ENCODE measurements around the gene ARIH2.

ARIH2 gene

GRCh38 chr3:48970586-48970985 is 51.9 kb downstream of the ARIH2 start:
- H3K4me3 ChIP-seq (replicated peaks; ENCODE audit: low read depth, low read length), result no peak overlapping the region
- TF ChIP-seq, protein P1, sequence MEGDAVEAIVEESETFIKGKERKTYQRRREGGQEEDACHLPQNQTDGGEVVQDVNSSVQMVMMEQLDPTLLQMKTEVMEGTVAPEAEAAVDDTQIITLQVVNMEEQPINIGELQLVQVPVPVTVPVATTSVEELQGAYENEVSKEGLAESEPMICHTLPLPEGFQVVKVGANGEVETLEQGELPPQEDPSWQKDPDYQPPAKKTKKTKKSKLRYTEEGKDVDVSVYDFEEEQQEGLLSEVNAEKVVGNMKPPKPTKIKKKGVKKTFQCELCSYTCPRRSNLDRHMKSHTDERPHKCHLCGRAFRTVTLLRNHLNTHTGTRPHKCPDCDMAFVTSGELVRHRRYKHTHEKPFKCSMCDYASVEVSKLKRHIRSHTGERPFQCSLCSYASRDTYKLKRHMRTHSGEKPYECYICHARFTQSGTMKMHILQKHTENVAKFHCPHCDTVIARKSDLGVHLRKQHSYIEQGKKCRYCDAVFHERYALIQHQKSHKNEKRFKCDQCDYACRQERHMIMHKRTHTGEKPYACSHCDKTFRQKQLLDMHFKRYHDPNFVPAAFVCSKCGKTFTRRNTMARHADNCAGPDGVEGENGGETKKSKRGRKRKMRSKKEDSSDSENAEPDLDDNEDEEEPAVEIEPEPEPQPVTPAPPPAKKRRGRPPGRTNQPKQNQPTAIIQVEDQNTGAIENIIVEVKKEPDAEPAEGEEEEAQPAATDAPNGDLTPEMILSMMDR (IDR thresholded peaks at IDR 0.05; ENCODE audit: low read length, missing control alignments), result no peak
- DNase-seq (ENCODE audit: low read depth), result no peak

DNA sequence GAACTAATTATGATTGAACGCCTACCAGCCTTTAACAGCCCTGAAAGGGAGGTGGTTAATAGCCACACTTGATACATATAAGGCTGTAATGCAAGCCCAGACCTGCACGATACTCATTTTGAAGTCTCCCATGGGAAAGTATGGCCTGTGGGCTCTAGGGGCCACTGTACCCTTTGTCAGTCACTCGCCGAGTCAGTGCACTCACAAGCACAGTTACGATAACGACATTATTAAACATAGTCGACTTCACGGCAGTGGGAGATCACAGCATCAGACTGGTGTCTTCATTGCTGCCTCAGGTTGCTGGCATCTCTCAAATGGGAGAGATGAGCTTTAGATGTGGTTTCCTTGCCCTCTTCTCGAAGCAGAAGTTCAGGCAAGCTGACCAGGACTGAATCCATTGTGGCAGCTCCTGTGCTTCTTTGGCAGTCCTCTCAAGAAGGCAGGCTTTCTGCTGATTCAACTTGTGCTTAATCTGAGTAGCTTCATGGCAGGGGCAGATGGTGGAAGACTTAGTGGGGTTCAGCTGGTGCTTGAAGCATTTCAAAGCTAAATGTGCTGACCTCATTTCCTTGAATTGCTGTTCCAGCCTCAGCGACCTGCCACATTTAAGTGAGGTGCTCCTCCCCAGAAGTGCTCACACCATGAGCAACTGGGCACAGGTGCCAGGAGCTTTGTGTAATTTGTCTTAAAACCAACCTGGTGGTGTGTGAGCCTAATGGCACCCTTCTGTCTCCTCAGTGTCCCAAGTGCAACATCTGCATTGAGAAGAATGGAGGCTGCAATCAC is 55.6 kb downstream of the ARIH2 start:
- no peak overlapping the region for H3K4me3 ChIP-seq (replicated peaks; ENCODE audit: low read depth, low read length)
- no peak for DNase-seq (ENCODE audit: low read depth)
- TF ChIP-seq, protein P1 (IDR thresholded peaks at IDR 0.05; ENCODE audit: low read length, missing control alignments), result no peak

DNA sequence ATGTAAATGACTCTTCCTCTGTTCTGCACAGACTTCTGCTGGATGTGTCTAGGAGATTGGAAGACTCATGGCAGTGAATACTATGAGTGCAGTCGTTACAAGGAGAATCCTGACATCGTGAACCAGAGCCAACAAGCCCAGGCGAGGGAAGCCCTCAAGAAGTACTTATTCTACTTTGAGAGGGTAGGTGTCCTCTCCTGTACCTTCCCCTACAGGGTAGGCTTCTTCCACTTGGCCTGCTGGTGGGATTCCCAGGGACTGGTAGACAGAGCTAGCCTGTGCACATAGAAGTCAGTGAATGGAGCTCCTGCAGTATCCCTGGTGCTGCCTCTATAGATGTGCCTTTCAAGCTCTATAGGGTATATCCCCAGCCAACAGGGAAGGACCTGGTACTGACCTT is 60.8 kb downstream of the ARIH2 start:
- H3K4me3 ChIP-seq (replicated peaks; ENCODE audit: low read depth, low read length), result no peak overlapping the region
- TF ChIP-seq, protein P1 (IDR thresholded peaks at IDR 0.05; ENCODE audit: low read length, missing control alignments), result no peak
- DNase-seq (ENCODE audit: low read depth), result no peak

- DNase-seq (ENCODE audit: low read depth), result no peak
- TF ChIP-seq, protein P1 (IDR thresholded peaks at IDR 0.05; ENCODE audit: low read length, missing control alignments), result no peak
- H3K4me3 ChIP-seq (replicated peaks; ENCODE audit: low read depth, low read length), result no peak overlapping the region
Observed at GRCh38 chr3:48980295-48980694, 61.7 kb downstream of the ARIH2 start.

- TF ChIP-seq, protein P1 (IDR thresholded peaks at IDR 0.05; ENCODE audit: low read length, missing control alignments), result no peak
- H3K4me3 ChIP-seq (replicated peaks; ENCODE audit: low read depth, low read length), result no peak overlapping the region
- DNase-seq (ENCODE audit: low read depth), result no peak
Observed at GRCh38 chr3:48982016-48982415, 63.4 kb downstream of the ARIH2 start.

DNA sequence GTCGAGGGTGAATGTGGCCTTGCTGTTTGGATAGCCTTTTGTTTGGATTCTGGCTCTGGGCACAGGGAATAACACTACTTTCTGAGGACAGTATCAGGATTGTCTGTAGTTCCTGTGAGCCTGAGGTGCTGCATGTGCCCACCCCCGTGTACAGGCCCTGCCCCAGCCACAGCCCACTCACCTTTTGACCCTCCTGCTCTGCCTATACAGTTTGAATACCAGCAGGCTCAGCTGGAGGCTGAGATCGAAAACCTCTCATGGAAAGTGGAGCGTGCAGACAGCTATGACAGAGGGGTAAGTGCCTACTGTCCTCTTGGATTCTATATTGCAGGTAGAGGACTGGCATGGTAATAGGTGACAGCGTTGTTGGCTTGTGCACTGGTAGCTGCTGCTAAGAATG is 64.0 kb downstream of the ARIH2 start:
- DNase-seq (ENCODE audit: low read depth), result no peak
- no peak overlapping the region for H3K4me3 ChIP-seq (replicated peaks; ENCODE audit: low read depth, low read length)
- TF ChIP-seq, protein P1 (IDR thresholded peaks at IDR 0.05; ENCODE audit: low read length, missing control alignments), result no peak

GRCh38 chr3:48983096-48983495 is 64.5 kb downstream of the ARIH2 start:
- no peak for DNase-seq (ENCODE audit: low read depth)
- TF ChIP-seq, protein P1 (IDR thresholded peaks at IDR 0.05; ENCODE audit: low read length, missing control alignments), result no peak
- no peak overlapping the region for H3K4me3 ChIP-seq (replicated peaks; ENCODE audit: low read depth, low read length)
